WTC11 (cell line): ENCODE measurements around the gene LRCH4. TPM values are rescaled to one million over a fixed set of nuclear protein-coding genes. Genes with fewer than 3 reads are reported as not detected.

Experiments
- ATAC-seq: fragments of 200-7000 bp; cut with Tn5 transposase; 2 replicates; pipeline ENCODE4 v1.10.0; 2021; ENCODE audit warnings: mild to moderate bottlenecking, moderate library complexity
- CTCF ChIA-PET: fragments of 300-600 bp; sonication (Branson Sonifier 250); formaldehyde crosslinking; loops from one replicate; lab custom pipeline; 2021; ENCODE audit warnings: antibody characterized with exemption; lab: Charles Lee
- POLR2A ChIA-PET: fragments of 350-600 bp; sonication (Branson Sonifier 250); formaldehyde crosslinking; loops from one replicate; lab custom pipeline; 2021; ENCODE audit warnings: antibody characterized with exemption; lab: Charles Lee
- DNase-seq: peaks from one replicate; pipeline ENCODE4 v3.0.0; 2021; ENCODE audit warnings: low spot score
- H3K27ac Mint-ChIP-seq: 2 replicates; pipeline ENCODE4 v1.8.0; 2021; ENCODE audit warnings: mixed read lengths
- H3K27me3 Mint-ChIP-seq: 2 replicates; pipeline ENCODE4 v1.8.0; 2021; ENCODE audit warnings: low read depth, mild to moderate bottlenecking, moderate library complexity, mixed read lengths
- H3K36me3 Mint-ChIP-seq: 2 replicates; pipeline ENCODE4 v1.8.0; 2021; ENCODE audit warnings: mixed read lengths
- H3K4me1 Mint-ChIP-seq: 2 replicates; pipeline ENCODE4 v1.8.0; 2022; ENCODE audit warnings: mixed read lengths
- H3K4me3 Mint-ChIP-seq: 2 replicates; pipeline ENCODE4 v1.8.0; 2021; ENCODE audit warnings: mild to moderate bottlenecking, moderate library complexity, mixed read lengths
- H3K9me3 Mint-ChIP-seq: 2 replicates; pipeline ENCODE4 v1.8.0; 2021; ENCODE audit warnings: mixed read lengths
- HMGA2 ChIP-seq: fragments of 250-450 bp; sonication (Bioruptor Pico); IDR thresholded peaks from 2 replicates; pipeline ENCODE4 v1.4.0; 2021; ENCODE audit warnings: mild to moderate bottlenecking, moderate library complexity
- IRF2 ChIP-seq: sonication (generic); formaldehyde crosslinking; IDR thresholded peaks from 2 replicates; pipeline ENCODE4 v1.8.0; 2022; ENCODE audit warnings: low read depth, missing genetic modification reagents, borderline replicate concordance
- JUN ChIP-seq: sonication (generic); formaldehyde crosslinking; IDR thresholded peaks from 2 replicates; pipeline ENCODE4 v1.8.0; 2023; ENCODE audit warnings: mild to moderate bottlenecking, missing genetic modification reagents
- MYBL2 ChIP-seq: sonication (generic); formaldehyde crosslinking; IDR thresholded peaks from 2 replicates; pipeline ENCODE4 v1.8.1; 2023; ENCODE audit warnings: mild to moderate bottlenecking, moderate library complexity, missing genetic modification reagents
- NR3C1 ChIP-seq: sonication (generic); formaldehyde crosslinking; conservative IDR thresholded peaks from 2 replicates; pipeline ENCODE4 v1.8.1; 2023; ENCODE audit warnings: low read depth, mild to moderate bottlenecking, missing genetic modification reagents
- RELA ChIP-seq: sonication (generic); formaldehyde crosslinking; IDR thresholded peaks from 2 replicates; pipeline ENCODE4 v1.8.1; 2022; ENCODE audit warnings: missing genetic modification reagents, mild to moderate bottlenecking, borderline replicate concordance
- TCF7 ChIP-seq: sonication (generic); formaldehyde crosslinking; IDR thresholded peaks from 2 replicates; pipeline ENCODE4 v1.8.0; 2022; ENCODE audit warnings: mild to moderate bottlenecking, low read depth, missing genetic modification reagents, moderate library complexity
- TP53 ChIP-seq: sonication (generic); formaldehyde crosslinking; IDR thresholded peaks from 2 replicates; pipeline ENCODE4 v1.8.1; 2023; ENCODE audit warnings: mild to moderate bottlenecking, missing genetic modification reagents
- ZNF396 ChIP-seq: fragments of 250-450 bp; sonication (Bioruptor Pico); IDR thresholded peaks from 2 replicates; pipeline ENCODE4 v1.8.0; 2021; ENCODE audit warnings: mild to moderate bottlenecking, moderate library complexity, borderline replicate concordance
- ZNF671 ChIP-seq: fragments of 250-450 bp; sonication (Bioruptor Pico); IDR thresholded peaks from 2 replicates; pipeline ENCODE4 v1.8.0; 2021; ENCODE audit warnings: mild to moderate bottlenecking
- total RNA-seq: library from RNA; stranded (reverse); gene quantifications from 3 replicates; pipeline ENCODE4 v1.2.3, GENCODE V29; 2021
- TF ChIP-seq, protein P1 (sequence below): sonication (generic); formaldehyde crosslinking; IDR thresholded peaks from 2 replicates; pipeline ENCODE4 v1.8.1; 2022; ENCODE audit warnings: mild to moderate bottlenecking, missing genetic modification reagents, moderate library complexity, borderline replicate concordance
- TF ChIP-seq, protein P2 (sequence below): sonication (generic); formaldehyde crosslinking; IDR thresholded peaks from 2 replicates; pipeline ENCODE4 v1.8.1; 2023; ENCODE audit warnings: mild to moderate bottlenecking, missing genetic modification reagents, moderate library complexity
- TF ChIP-seq, protein P3 (sequence below): sonication (generic); formaldehyde crosslinking; IDR thresholded peaks from 2 replicates; pipeline ENCODE4 v1.8.1; 2022; ENCODE audit warnings: missing genetic modification reagents, borderline replicate concordance
- TF ChIP-seq, protein P4 (sequence below): sonication (generic); formaldehyde crosslinking; IDR thresholded peaks from 2 replicates; pipeline ENCODE4 v1.8.1; 2023; ENCODE audit warnings: mild to moderate bottlenecking, moderate library complexity, missing genetic modification reagents
- TF ChIP-seq, protein P5 (sequence below): sonication (generic); formaldehyde crosslinking; IDR thresholded peaks from 2 replicates; pipeline ENCODE4 v1.8.1; 2022; ENCODE audit warnings: low read depth, missing genetic modification reagents, borderline replicate concordance
- TF ChIP-seq, protein P6 (sequence below): sonication (generic); formaldehyde crosslinking; IDR thresholded peaks from 2 replicates; pipeline ENCODE4 v1.8.0; 2023; ENCODE audit warnings: missing genetic modification reagents
- TF ChIP-seq, protein P7 (sequence below): sonication (generic); formaldehyde crosslinking; IDR thresholded peaks from 2 replicates; pipeline ENCODE4 v1.8.1; 2023; ENCODE audit warnings: mild to moderate bottlenecking, missing genetic modification reagents, borderline replicate concordance
- TF ChIP-seq, protein P8 (sequence below): sonication (generic); formaldehyde crosslinking; IDR thresholded peaks from 2 replicates; pipeline ENCODE4 v1.8.1; 2023; ENCODE audit warnings: mild to moderate bottlenecking, missing genetic modification reagents, moderate library complexity

LRCH4 gene
- total RNA-seq, 1 experiment from 2014 or later: 56.7 TPM

DNA sequence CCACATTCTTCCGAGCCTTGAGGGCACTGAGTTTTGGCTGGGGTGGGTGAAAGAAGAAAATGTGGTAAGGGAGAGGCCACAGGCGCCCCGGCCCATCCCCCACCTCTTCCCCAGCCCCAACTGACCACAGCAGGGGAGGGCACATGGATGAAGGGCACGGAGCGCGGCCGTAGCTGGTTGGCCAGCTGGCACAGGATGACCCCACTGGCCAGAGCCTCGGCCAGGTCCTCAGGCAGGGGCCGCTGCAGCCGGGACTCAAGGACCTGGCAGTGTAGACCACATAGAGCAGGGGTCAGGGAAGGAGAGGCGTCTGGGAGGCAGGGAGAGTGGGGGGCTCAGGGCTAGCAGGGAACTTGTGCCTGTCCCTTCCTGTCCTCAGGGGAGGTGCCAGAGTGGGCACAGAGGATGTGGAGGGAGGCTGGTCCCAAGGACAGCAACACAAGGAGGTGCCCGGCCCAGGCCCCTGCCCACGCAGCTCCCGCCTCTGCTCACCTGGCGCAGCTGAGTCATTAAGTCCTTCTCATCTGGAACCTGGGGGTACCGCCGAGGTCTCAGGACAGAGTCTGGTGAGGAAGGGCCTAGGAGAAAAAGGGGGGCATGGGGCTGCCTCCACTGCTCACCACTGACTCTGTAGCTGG lies 10.1 kb downstream of the LRCH4 start (continued):
- TF ChIP-seq TCF7 (CRISPR knock-in tag): no peak

DNA sequence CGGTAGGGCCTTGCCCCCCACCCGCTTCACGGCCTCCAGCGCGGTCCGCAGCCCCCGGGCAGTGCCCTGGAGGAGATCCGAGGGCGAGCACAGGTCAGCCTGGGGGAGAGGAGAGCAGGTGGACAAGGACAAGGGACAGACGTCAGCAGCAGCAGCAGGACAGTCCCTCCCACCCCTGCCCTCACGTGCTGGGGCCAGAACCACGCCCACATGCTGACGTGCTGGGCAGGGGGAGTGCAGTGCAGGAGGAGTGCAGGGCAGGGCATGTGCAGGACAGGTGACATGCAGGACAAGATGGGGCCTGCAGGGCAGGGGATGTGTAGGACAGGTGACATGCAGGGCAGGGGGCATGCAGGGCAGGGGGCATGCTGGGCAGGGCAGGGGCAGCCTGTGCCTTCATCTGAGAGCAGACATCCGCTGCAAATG lies 10.7 kb downstream of the LRCH4 start:
- H3K4me1 Mint-ChIP-seq: peaks cover 18% of the 10 kb centered on the region
- no peaks in the 10 kb centered on the region for H3K9me3 Mint-ChIP-seq
- ATAC-seq: no peak
- peaks cover 11% of the 10 kb centered on the region for H3K27me3 Mint-ChIP-seq
- no peak for DNase-seq
- H3K27ac Mint-ChIP-seq: no peak overlapping the region
- H3K36me3 Mint-ChIP-seq: peaks cover 7% of the 10 kb centered on the region; the same call in 1 of the 2 replicates
- ChIA-PET POLR2A (no interaction called here), CTCF (no interaction called here)
- H3K4me3 Mint-ChIP-seq: no peak overlapping the region
- TF ChIP-seq, protein P1, sequence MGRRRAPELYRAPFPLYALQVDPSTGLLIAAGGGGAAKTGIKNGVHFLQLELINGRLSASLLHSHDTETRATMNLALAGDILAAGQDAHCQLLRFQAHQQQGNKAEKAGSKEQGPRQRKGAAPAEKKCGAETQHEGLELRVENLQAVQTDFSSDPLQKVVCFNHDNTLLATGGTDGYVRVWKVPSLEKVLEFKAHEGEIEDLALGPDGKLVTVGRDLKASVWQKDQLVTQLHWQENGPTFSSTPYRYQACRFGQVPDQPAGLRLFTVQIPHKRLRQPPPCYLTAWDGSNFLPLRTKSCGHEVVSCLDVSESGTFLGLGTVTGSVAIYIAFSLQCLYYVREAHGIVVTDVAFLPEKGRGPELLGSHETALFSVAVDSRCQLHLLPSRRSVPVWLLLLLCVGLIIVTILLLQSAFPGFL (CRISPR knock-in tag): no peak
- no peak for TF ChIP-seq ZNF671 (CRISPR knock-in tag)
- TF ChIP-seq JUN: no peak
- no peak for TF ChIP-seq RELA (CRISPR knock-in tag)
- TF ChIP-seq, protein P2, sequence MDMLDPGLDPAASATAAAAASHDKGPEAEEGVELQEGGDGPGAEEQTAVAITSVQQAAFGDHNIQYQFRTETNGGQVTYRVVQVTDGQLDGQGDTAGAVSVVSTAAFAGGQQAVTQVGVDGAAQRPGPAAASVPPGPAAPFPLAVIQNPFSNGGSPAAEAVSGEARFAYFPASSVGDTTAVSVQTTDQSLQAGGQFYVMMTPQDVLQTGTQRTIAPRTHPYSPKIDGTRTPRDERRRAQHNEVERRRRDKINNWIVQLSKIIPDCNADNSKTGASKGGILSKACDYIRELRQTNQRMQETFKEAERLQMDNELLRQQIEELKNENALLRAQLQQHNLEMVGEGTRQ (CRISPR knock-in tag): 0 out of 2 replicates have a peak, but pooled peaks have one; percentile 18
- no peak for TF ChIP-seq MYBL2

DNA sequence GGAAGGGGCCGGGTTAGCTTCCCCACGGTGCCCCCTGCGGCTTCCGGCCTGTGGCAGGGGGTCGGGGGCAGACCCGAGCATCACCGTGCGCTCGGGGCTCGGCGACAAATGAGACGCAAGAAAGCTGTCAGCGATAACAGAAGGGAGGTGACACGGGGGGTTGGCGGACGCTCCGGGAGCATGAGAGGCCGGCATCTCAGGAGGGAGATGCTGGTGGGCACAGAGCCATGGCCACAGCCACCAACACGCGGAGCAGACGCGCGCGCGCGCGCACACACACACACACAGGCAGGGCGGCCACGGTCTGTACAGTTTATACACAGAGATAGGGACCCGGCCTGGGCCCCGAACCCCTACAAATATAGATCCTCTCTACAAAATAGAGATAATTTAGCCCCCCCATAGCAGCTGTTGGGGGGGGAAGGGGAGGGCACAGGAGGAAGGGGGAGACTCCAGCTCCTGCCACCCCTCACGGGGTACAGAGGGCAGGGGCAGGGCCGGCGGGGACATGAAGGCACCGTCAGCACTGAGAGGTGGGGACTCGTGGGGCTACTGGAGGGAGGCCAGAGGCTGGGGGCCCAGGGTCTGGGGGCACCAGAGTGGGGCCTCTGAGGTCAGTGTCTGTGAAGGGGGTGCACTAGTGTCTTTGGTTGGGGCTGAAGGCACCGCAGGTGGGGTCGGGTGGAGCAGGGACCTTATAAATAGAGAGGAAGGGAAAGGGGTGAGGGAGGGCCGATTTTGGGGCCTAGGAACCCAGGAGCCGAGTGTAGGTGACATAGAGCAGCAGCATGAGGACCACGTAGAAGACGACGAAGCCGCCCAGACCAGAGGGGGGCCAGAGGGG lies 11.3 kb downstream of the LRCH4 start:
- no peaks in the 10 kb centered on the region for H3K9me3 Mint-ChIP-seq
- H3K36me3 Mint-ChIP-seq: peaks cover 7% of the 10 kb centered on the region; the same call in 1 of the 2 replicates
- CTCF ChIA-PET: no interaction called here
- DNase-seq (no peak), ATAC-seq (no peak)
- H3K4me1 Mint-ChIP-seq: peaks cover 18% of the 10 kb centered on the region
- H3K27ac Mint-ChIP-seq: no peak overlapping the region
- H3K4me3 Mint-ChIP-seq: no peak overlapping the region
- POLR2A ChIA-PET: no interaction called here
- H3K27me3 Mint-ChIP-seq: peaks cover 11% of the 10 kb centered on the region
- TF ChIP-seq HMGA2 (CRISPR knock-in tag) (no peak), ZNF396 (CRISPR knock-in tag) (no peak), TP53 (CRISPR knock-in tag) (no peak), IRF2 (CRISPR knock-in tag) (no peak), NR3C1 (no peak), TCF7 (CRISPR knock-in tag) (no peak)
- TF ChIP-seq, protein P3, sequence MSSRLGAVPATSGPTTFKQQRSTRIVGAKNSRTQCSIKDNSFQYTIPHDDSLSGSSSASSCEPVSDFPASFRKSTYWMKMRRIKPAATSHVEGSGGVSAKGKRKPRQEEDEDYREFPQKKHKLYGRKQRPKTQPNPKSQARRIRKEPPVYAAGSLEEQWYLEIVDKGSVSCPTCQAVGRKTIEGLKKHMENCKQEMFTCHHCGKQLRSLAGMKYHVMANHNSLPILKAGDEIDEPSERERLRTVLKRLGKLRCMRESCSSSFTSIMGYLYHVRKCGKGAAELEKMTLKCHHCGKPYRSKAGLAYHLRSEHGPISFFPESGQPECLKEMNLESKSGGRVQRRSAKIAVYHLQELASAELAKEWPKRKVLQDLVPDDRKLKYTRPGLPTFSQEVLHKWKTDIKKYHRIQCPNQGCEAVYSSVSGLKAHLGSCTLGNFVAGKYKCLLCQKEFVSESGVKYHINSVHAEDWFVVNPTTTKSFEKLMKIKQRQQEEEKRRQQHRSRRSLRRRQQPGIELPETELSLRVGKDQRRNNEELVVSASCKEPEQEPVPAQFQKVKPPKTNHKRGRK (CRISPR knock-in tag): no peak
- TF ChIP-seq, protein P4, sequence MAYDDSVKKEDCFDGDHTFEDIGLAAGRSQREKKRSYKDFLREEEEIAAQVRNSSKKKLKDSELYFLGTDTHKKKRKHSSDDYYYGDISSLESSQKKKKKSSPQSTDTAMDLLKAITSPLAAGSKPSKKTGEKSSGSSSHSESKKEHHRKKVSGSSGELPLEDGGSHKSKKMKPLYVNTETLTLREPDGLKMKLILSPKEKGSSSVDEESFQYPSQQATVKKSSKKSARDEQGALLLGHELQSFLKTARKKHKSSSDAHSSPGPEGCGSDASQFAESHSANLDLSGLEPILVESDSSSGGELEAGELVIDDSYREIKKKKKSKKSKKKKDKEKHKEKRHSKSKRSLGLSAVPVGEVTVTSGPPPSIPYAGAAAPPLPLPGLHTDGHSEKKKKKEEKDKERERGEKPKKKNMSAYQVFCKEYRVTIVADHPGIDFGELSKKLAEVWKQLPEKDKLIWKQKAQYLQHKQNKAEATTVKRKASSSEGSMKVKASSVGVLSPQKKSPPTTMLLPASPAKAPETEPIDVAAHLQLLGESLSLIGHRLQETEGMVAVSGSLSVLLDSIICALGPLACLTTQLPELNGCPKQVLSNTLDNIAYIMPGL (CRISPR knock-in tag): no peak
- TF ChIP-seq, protein P5, sequence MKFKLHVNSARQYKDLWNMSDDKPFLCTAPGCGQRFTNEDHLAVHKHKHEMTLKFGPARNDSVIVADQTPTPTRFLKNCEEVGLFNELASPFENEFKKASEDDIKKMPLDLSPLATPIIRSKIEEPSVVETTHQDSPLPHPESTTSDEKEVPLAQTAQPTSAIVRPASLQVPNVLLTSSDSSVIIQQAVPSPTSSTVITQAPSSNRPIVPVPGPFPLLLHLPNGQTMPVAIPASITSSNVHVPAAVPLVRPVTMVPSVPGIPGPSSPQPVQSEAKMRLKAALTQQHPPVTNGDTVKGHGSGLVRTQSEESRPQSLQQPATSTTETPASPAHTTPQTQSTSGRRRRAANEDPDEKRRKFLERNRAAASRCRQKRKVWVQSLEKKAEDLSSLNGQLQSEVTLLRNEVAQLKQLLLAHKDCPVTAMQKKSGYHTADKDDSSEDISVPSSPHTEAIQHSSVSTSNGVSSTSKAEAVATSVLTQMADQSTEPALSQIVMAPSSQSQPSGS (CRISPR knock-in tag): no peak
- TF ChIP-seq, protein P6, sequence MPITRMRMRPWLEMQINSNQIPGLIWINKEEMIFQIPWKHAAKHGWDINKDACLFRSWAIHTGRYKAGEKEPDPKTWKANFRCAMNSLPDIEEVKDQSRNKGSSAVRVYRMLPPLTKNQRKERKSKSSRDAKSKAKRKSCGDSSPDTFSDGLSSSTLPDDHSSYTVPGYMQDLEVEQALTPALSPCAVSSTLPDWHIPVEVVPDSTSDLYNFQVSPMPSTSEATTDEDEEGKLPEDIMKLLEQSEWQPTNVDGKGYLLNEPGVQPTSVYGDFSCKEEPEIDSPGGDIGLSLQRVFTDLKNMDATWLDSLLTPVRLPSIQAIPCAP: no peak
- TF ChIP-seq, protein P7, sequence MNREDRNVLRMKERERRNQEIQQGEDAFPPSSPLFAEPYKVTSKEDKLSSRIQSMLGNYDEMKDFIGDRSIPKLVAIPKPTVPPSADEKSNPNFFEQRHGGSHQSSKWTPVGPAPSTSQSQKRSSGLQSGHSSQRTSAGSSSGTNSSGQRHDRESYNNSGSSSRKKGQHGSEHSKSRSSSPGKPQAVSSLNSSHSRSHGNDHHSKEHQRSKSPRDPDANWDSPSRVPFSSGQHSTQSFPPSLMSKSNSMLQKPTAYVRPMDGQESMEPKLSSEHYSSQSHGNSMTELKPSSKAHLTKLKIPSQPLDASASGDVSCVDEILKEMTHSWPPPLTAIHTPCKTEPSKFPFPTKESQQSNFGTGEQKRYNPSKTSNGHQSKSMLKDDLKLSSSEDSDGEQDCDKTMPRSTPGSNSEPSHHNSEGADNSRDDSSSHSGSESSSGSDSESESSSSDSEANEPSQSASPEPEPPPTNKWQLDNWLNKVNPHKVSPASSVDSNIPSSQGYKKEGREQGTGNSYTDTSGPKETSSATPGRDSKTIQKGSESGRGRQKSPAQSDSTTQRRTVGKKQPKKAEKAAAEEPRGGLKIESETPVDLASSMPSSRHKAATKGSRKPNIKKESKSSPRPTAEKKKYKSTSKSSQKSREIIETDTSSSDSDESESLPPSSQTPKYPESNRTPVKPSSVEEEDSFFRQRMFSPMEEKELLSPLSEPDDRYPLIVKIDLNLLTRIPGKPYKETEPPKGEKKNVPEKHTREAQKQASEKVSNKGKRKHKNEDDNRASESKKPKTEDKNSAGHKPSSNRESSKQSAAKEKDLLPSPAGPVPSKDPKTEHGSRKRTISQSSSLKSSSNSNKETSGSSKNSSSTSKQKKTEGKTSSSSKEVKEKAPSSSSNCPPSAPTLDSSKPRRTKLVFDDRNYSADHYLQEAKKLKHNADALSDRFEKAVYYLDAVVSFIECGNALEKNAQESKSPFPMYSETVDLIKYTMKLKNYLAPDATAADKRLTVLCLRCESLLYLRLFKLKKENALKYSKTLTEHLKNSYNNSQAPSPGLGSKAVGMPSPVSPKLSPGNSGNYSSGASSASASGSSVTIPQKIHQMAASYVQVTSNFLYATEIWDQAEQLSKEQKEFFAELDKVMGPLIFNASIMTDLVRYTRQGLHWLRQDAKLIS (CRISPR knock-in tag): no peak
- TF ChIP-seq, protein P8, sequence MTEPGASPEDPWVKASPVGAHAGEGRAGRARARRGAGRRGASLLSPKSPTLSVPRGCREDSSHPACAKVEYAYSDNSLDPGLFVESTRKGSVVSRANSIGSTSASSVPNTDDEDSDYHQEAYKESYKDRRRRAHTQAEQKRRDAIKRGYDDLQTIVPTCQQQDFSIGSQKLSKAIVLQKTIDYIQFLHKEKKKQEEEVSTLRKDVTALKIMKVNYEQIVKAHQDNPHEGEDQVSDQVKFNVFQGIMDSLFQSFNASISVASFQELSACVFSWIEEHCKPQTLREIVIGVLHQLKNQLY (CRISPR knock-in tag): no peak
